ENCODE results near the gene SOST.
"Not testable (repeated sequence)": the region's sequence is repeated elsewhere in the genome, so short reads cannot be mapped to it uniquely, and the experiment has no call there.

Gene SOST

DNA sequence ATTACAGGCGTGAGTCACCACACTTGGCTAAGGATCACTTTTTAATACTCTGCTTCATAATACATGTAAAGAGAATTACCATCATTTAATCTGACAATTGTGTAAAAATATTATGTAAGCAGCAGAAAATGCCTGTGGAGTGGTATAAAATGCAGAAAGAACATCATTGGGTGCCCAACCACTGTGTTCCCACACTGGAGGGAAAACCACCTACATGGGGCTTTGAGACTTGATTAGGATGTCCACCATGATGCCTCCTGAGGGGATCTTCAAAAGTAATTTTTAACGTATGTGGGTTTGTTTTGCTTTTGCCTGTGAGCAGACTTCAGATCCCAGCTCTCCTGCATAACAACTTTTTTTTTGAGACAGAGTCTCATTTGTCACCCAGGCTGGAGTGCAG is 40.5 kb upstream of the SOST start:
- no peak overlapping the region for H3K4me3 ChIP-seq (ENCODE audit: low read depth, low read length)
- TF ChIP-seq POLR2A (IDR thresholded peaks at IDR 0.05; ENCODE audit: extremely low read depth, insufficient read length): no peak
- TF ChIP-seq, protein P1, sequence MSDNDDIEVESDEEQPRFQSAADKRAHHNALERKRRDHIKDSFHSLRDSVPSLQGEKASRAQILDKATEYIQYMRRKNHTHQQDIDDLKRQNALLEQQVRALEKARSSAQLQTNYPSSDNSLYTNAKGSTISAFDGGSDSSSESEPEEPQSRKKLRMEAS (IDR thresholded peaks at IDR 0.05; ENCODE audit: low read depth, low read length): no peak
- TF ChIP-seq, protein P2, sequence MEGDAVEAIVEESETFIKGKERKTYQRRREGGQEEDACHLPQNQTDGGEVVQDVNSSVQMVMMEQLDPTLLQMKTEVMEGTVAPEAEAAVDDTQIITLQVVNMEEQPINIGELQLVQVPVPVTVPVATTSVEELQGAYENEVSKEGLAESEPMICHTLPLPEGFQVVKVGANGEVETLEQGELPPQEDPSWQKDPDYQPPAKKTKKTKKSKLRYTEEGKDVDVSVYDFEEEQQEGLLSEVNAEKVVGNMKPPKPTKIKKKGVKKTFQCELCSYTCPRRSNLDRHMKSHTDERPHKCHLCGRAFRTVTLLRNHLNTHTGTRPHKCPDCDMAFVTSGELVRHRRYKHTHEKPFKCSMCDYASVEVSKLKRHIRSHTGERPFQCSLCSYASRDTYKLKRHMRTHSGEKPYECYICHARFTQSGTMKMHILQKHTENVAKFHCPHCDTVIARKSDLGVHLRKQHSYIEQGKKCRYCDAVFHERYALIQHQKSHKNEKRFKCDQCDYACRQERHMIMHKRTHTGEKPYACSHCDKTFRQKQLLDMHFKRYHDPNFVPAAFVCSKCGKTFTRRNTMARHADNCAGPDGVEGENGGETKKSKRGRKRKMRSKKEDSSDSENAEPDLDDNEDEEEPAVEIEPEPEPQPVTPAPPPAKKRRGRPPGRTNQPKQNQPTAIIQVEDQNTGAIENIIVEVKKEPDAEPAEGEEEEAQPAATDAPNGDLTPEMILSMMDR (IDR thresholded peaks at IDR 0.05; ENCODE audit: low read depth, low read length): no peak
- TF ChIP-seq MYC (IDR thresholded peaks at IDR 0.05; ENCODE audit: low read depth, low read length): no peak
- DNase-seq (ENCODE audit: low read depth): no peak

DNA sequence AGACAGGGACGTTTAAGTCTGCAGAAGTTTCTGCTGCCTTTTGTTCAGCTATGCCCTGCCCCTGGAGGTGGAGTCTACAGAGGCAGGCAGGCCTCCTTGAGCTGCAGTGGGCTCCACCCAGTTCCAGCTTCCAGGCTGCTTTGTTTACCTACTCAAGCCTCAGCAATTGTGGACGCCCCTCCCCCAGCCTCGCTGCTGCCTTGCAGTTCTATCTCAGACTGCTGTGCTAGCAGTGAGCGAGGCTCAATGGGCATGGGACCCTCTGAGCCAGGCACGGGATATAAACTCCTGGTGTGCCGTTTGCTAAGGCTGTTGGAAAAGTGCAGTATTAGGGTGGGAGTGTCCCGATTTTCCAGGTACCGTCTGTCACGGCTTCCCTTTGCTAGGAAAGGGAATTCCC is 39.4 kb upstream of the SOST start:
- not testable (repeated sequence) for H3K4me3 ChIP-seq (ENCODE audit: low read depth, low read length); DNase-seq (ENCODE audit: low read depth)

DNA sequence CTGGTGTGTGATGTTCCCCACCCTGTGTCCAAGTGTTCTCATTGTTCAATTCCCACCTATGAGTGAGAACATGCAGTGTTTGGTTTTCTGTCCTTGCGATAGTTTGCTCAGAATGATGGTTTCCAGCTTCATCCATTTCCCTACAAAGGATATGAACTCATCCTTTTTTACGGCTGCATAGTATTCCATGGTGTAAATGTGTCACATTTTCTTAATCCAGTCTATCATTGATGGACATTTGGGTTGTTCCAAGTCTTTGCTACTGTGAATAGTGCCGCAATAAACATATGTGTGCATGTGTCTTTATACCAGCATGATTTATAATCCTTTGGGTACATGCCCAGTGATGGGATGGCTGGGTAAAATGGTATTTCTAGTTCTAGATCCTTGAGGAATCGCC is 34.1 kb upstream of the SOST start:
- not testable (repeated sequence) for DNase-seq (ENCODE audit: low read depth); H3K4me3 ChIP-seq (ENCODE audit: low read depth, low read length)

DNA sequence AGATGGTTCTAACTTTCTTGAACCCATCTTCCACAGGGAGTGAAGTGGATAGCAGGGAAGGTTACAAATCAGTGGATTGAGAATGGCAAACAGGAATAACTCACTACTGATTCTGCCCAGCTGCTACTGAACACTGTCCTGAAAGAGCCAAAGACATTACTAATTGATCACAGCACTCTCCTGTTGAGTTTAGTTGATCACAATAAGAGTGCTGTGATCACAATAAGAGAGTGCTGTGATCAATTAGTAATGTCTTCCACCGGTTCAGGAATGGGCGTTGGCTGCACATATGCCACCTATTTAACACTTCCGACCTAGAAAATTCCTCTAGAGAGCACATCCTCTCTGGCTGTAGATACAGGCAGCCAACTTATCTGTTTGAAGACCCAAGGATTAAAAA is 33.0 kb upstream of the SOST start:
- TF ChIP-seq, protein P2 (IDR thresholded peaks at IDR 0.05; ENCODE audit: low read depth, low read length): no peak
- no peak overlapping the region for H3K4me3 ChIP-seq (ENCODE audit: low read depth, low read length)
- peak; percentile 24 for DNase-seq (ENCODE audit: low read depth)

DNA sequence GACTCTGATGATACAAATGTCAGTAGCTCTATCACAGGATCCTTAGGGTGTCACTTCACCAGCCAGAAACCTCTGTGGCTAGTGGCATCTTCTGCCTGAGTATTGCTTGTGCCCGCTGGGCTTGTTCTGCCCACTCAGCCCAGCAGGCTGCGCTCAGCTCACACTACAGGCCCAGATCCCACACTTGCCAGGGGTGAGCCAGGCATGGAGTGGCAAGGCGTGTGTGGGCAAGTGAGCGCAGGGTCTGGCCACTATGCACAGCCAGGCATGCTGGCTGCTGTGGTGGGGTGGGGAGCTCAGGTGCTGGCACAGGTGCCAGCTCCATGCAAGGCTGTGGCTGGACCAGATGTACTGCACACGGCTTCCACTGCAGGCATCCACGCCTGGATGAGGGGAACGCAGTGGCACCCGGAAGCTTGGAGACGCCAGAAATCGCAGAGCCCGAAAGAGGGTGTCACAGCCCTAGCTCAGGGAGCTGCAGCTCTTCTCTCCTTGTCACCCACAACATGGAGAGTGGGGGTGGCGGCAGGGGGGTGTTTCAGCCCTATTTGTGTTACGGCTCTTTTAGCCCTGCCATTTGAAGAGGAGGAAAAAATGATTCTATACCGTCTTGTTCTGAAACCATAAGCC is 31.8 kb upstream of the SOST start:
- H3K4me3 ChIP-seq (ENCODE audit: low read depth, low read length): no peak overlapping the region

DNA sequence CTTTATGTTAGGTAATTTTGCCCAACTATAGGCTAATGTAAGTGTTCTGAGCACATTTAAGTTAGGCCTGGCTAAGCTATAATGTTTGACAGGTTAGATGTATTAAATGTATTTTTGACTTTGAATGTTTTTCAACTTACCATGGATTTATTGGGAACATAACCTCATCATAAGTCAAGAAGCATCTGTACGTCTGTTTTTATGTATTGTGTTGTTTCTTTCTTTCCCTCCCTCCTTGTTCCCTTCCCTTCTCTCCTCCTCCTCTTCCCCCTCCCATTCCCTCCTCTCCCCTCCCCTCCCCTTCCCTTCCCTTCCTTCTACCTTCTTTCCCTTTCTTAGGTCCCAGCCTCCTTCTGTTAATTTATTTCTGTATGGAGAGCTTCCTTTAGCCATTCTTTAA is 30.9 kb upstream of the SOST start:
- TF ChIP-seq POLR2A (IDR thresholded peaks at IDR 0.05; ENCODE audit: extremely low read depth, insufficient read length): no peak
- TF ChIP-seq, protein P1 (IDR thresholded peaks at IDR 0.05; ENCODE audit: low read depth, low read length): no peak
- no peak for TF ChIP-seq MYC (IDR thresholded peaks at IDR 0.05; ENCODE audit: low read depth, low read length)
- TF ChIP-seq, protein P2 (IDR thresholded peaks at IDR 0.05; ENCODE audit: low read depth, low read length): no peak
- no peak for DNase-seq (ENCODE audit: low read depth)

More for the DNA sequence above, 31.8 kb upstream of the SOST start:
- no peak for DNase-seq (ENCODE audit: low read depth)
- TF ChIP-seq POLR2A (IDR thresholded peaks at IDR 0.05; ENCODE audit: extremely low read depth, insufficient read length): no peak
- TF ChIP-seq, protein P2 (IDR thresholded peaks at IDR 0.05; ENCODE audit: low read depth, low read length): no peak
- TF ChIP-seq MYC (IDR thresholded peaks at IDR 0.05; ENCODE audit: low read depth, low read length): no peak
- TF ChIP-seq, protein P1 (IDR thresholded peaks at IDR 0.05; ENCODE audit: low read depth, low read length): no peak

DNA sequence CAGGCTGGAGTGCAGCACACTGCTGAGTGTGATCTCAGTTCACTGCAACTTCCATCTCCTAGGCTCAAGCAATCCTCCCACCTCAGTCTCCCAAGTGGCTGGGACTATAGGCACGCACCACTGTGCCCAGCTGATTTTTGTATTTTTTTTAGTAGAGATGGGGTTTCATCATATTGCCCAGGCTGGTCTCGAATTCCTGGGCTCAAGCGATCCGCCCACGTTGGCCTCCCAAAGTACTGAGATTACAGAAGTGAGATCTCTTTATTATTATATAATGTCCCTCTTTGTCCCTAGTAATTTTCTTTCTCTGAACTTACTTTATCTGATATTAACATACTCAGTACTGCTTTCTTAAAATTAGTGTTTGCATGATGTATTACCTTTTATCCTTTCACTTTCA is 29.9 kb upstream of the SOST start:
- H3K4me3 ChIP-seq (ENCODE audit: low read depth, low read length): no peak overlapping the region
- DNase-seq (ENCODE audit: low read depth): no peak
- TF ChIP-seq, protein P1 (IDR thresholded peaks at IDR 0.05; ENCODE audit: low read depth, low read length): no peak
- TF ChIP-seq MYC (IDR thresholded peaks at IDR 0.05; ENCODE audit: low read depth, low read length) (no peak), POLR2A (IDR thresholded peaks at IDR 0.05; ENCODE audit: extremely low read depth, insufficient read length) (no peak)
- TF ChIP-seq, protein P2 (IDR thresholded peaks at IDR 0.05; ENCODE audit: low read depth, low read length): no peak

More for the DNA sequence above, 30.9 kb upstream of the SOST start:
- no peak overlapping the region for H3K4me3 ChIP-seq (ENCODE audit: low read depth, low read length)

Data from NB4 (cell line).